Measurements from ENCODE around the gene LYPLA2.
A peak's percentile ranks its signal among the peaks of the same experiment; 100 is the strongest.

Gene LYPLA2

DNA sequence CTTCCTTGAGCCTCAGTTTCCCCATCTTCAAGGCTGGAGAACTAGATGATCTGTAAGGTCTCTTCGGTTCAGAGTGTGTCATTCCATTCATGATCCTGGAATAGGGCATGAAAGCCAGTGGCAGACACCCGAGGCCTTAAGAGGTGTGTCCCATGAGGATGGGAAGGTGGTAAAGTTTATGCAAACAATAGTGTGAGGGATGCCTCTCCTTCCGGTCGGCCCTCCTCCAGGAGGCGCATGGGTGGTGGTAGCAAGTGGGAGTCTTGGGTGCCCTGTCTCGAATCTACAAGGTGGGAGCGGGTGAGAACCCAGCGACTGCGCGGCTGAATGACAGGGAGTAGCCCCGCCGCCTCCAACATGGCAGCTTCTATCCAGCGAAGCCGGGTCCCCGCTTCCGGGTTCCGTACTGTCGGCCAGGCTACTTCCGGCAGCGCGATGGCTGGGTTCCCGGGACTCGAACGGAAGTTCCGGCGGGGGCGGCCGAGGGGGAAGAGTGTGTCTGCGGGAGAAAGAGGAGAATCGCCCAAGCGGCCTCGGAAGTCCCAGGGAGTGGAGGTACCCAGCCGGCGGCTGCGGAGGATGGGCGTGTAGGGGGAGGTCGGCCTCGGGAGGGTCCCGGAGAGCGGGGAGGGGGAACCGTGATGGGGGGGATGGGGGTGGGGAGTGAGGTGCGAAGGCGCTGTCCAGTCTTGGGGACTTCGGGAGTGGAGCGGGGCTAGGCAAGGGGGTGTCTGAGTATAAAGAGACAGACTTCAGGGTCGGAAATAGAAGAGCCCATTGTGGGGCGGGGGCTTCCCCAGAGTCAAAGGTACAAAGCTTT is at the start of gene LYPLA2:
Gene LYPLA2 (plus strand): TSS at position 450 of the 820 bp plus-strand sequence. CDS start 1,538 bp downstream, outside the sequence.
- peak; percentile 90 for DNase-seq

- no peak for DNase-seq
Observed at GRCh38 chr1:23741609-23742008, 49.3 kb upstream of the LYPLA2 start.

DNA sequence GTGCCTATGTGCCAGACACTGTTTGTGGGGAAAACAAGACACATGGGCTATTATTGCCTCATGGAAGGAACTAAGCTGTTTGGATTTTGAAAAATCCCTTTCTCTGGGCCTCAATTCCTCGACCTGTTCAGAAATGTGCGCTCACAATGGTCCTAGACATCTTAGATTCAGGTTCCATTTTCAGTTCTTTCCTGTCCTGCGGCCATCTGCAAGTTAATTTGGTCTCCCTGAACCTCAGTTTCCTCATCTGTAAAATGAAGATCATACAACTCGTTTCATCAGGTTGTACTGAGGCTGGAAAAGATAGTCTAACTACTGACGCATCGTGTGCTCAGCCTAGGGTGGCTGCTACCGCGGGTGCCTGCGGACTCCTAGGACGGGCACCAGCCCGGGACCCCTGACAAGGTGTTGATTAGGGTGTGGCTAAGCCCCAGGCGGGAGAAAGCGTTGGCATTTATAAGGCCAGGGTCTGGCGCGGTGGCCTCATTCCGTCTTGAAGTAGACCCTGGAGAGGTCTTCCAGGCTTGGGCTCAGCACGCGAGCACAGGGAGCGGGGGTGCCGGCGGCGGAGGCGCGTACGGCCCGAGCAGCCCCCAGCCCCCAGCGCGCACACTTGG is 48.2 kb upstream of the LYPLA2 start:
- DNase-seq: no peak

DNA sequence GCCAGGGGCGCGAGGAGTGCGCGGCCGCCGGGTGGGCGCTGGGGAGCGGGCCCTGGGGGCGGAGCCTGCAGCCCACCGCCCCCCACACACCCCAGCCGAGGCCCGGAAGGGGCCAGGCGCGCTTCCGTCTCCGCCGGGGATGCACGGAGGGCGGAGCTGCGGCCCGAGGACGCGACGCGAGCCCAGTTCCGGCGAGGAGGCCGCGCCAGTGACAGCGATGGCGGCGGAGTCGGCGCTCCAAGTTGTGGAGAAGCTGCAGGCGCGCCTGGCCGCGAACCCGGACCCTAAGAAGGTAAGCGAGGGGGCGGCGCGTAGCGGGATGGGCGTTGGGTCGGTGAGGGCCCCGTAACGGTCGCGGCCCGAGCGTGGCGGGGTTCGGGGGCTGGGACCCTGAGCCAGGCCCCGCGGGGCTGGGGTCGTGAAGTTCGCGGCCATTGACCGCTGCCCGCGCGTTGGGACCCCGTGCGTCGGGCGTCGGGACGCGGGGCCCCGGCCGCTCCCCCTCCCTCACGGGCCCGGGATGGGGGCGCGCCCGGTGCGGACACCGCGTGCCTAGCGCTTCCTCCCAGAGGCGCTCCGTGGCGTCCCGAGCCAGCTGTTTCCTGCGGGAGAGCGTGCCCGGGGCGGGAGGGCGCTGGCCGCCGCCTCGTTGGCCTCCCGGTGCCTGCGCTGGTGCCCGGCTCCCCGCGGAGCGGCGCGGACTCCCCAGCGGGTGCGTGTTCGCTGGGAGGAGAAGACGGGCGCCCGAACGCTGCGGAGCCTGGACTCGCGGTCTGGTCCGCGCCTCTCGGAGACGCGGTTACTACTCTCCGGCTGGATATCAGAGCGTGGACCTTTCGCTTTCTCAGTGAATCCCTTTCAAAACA is 47.4 kb upstream of the LYPLA2 start, which contains the start of gene ELOA:
Gene ELOA (plus strand): TSS at position 185 of the 866 bp plus-strand sequence. CDS start 33 bp downstream, at position 218.
- DNase-seq: peak; percentile 66

GRCh38 chr1:23745515-23745914 is 45.4 kb upstream of the LYPLA2 start:
- no peak for DNase-seq

DNA sequence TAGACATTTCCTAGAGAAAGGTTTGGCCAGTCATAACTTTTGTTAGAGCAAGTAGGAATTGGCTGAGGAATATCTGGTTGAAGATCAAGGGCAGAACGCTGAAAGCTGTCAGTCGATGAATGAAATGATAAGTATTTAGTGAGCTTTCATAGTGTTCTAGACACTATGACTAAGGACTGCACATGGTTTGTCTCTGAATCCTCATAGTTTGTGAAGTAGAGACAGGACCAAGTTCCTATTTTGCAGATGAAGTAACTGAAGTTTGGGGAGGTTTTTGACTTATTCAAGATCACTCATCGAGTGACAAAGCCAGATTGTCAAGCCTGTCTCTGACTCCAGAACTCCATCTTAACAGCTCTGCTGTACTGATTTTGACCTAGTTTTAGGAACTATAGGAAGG is 42.9 kb upstream of the LYPLA2 start:
- DNase-seq: no peak

DNA sequence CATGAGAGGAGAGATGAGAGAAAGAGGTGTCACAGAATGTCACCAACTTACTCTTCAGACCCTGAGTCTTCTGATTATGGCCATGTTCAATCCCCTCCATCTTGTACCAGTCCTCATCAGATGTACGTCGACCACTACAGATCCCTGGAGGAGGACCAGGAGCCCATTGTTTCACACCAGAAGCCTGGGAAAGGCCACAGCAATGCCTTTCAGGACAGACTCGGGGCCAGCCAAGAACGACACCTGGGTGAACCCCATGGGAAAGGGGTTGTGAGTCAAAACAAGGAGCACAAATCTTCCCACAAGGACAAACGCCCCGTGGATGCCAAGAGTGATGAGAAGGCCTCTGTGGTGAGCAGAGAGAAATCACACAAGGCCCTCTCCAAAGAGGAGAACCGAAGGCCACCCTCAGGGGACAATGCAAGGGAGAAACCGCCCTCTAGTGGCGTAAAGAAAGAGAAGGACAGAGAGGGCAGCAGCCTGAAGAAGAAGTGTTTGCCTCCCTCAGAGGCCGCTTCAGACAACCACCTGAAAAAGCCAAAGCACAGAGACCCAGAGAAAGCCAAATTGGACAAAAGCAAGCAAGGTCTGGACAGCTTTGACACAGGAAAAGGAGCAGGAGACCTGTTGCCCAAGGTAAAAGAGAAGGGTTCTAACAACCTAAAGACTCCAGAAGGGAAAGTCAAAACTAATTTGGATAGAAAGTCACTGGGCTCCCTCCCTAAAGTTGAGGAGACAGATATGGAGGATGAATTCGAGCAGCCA is 39.7 kb upstream of the LYPLA2 start:
- peak; percentile 9 for DNase-seq

GRCh38 chr1:23751815-23752200 is 39.1 kb upstream of the LYPLA2 start:
- DNase-seq: no peak

DNA sequence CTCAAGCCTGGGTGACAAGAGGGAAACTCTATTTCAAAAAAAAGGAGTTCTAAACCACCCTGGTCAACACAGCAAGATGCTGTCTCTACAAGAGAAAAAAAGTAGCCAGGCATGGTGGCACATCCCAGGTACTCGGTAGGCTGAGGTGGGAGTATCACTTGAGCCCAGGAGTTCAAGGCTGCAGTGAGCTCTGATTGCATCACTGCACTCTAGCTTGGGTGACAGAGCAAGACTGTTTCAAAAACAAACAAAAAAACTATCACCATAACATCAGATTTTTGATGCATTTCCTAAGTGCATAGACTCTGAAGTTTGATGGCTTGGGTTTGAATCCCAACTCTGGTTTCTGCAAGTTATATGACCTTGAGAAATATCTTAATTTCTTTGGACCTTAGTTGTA is 38.0 kb upstream of the LYPLA2 start:
- DNase-seq: no peak

DNA sequence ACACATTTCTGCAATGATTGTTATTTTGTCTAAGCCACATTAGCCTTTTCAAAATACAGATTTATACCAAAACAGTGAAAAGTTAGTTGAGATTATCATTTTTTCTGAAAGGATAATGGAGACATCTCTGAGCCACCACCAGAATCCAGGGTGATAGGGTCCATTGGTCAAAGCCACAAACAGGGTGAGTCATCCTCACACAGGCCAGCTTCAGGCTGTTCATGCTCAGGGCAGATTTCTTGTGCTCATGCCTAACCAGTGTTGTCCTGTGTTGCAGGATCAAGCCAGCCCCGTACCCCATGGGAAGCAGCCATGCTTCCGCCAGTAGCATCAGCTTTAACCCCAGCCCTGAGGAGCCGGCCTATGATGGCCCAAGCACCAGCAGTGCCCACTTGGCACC is 34.3 kb upstream of the LYPLA2 start:
- DNase-seq: no peak

- DNase-seq: no peak
Observed at GRCh38 chr1:23757812-23758211, 33.1 kb upstream of the LYPLA2 start.

GRCh38 chr1:23759277-23759676 is 31.7 kb upstream of the LYPLA2 start:
- no peak for DNase-seq

DNA sequence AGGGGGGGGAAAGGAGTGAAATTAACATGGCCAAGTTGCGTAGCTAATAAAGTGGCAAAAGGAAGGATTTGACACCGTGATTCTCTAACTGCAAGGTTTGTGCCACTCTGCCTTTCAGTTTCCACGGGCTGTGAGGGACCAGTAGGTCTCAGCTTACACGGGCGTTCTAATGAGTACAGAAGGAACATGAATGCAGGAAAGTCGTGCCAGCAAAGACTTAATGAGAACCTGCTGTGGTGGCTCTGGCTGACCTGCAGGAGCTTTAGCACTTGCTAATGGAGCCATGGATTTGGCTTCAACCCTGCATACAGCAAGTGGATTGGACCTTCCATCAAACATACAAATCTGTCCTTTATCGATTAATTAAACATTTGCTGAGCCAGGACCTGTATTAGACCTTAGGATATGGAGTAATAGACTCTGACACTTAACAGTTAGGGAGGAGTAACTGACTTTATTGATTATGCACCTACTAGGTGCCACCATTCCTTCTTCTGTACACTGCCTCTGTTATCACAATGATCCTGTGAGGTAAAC is 27.8 kb upstream of the LYPLA2 start:
- DNase-seq: no peak

DNA sequence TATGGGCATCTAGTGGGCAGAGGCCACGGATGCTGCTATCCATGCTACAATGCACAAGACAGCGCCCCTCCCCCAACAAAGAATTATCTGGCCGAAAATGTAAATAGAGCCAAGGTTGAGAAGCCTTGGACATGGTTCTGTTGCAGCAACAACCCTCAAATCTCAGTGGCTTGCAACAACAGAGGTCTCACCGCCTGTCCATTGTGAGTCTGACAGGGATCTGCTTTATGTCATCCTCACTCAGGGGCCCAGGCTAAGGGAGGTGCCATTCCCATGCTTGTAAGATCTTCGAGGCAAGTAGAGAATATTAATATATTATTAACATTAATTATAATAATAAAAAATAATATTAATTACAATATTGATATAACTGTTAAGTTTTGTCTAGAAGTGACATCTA is 22.2 kb upstream of the LYPLA2 start:
- DNase-seq: no peak

GRCh38 chr1:23772049-23772853 is 18.7 kb upstream of the LYPLA2 start:
- peak; percentile 65 for DNase-seq

DNA sequence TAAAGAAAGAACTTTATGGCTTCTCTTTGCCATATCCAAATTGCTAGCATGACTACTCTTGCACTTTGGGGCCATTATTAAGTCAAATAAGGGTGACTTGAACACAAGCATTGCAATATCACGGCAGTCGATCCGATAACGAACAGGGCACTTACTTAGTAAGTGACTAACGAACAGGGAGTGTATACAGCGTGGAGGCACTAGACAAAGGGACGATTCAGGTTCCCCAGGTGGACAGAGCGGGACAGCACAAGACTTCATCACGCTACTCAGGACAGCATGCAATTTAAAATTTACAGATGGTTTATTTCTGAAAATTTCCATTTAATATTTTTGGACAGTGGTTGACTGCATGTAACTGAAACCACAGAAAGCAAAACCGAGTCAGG is 18.1 kb upstream of the LYPLA2 start:
- no peak for DNase-seq

GRCh38 chr1:23774174-23774880 is 16.6 kb upstream of the LYPLA2 start:
- DNase-seq: no peak

GRCh38 chr1:23776217-23776616 is 14.7 kb upstream of the LYPLA2 start:
- no peak for DNase-seq

- peak; percentile 79 for DNase-seq
Observed at GRCh38 chr1:23777979-23778814, 12.7 kb upstream of the LYPLA2 start, which contains the start of gene PITHD1. Gene PITHD1 (plus strand): TSS chr1:23778418. CDS start chr1:23778516, 98 bp downstream.

All from NCI-H1436 (cell line).